ENCODE results near the gene RANBP2. TPM values are rescaled to one million over a fixed set of nuclear protein-coding genes. Genes with fewer than 3 reads are reported as not detected.
"Not testable (repeated sequence)": the region's sequence is repeated elsewhere in the genome, so short reads cannot be mapped to it uniquely, and the experiment has no call there.

Gene RANBP2
- total RNA-seq, 1 experiment from 2014 or later: 120 TPM

DNA sequence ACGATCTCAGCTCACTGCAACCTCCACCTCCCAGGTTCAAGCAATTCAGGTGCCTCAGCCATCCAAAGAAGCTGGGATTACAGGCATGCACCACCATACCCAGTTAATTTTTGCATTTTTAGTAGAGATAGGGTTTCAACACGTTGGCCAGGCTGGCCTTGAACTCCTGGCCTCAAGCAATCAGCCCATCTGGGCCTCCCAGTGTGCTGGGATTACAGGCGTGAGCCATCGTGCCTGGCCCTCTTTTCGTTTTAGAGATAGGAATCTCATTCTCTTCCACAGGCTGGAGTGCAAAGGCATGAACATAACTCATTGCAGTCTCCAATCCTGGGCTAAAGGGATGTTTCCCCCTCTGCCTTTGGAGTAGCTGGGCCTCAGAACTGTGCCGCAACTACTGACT, 2.3 kb upstream of the RANBP2 start:
- not testable (repeated sequence) for H3K9me3 ChIP-seq (replicated peaks); H3K36me3 ChIP-seq; H3K4me3 ChIP-seq; H3K4me1 ChIP-seq; H3K27me3 ChIP-seq; DNase-seq; H3K27ac ChIP-seq

- not testable (repeated sequence) for H3K4me3 ChIP-seq
Measured at GRCh38 chr2:108726048-108726447, 6.8 kb downstream of the RANBP2 start.

DNA sequence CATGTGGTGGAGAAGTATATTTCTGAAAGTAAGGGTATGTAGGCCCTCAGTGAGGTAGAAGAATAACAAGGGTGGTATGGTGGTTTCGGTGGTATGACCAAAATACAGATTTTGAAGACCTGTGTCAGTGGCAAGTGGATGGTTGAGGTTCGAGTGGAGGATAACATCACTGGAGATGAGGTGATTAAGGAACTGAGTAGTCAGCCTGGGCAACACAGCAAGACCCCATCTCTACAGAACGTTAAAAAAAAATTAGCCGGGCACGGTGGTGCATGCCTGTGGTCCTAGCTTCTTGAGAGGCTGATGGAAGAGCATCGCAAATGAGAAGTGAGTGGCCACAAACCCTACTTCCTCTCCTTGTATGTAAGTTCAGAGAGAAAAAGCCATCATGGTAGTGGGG, 15.4 kb downstream of the RANBP2 start:
- H3K4me3 ChIP-seq; H3K36me3 ChIP-seq; H3K27ac ChIP-seq; H3K9me3 ChIP-seq (replicated peaks); H3K27me3 ChIP-seq; H3K4me1 ChIP-seq; DNase-seq: not testable (repeated sequence)

More at GRCh38 chr2:108726048-108726447, 6.8 kb downstream of the RANBP2 start:
- H3K9me3 ChIP-seq (replicated peaks); H3K4me1 ChIP-seq; H3K27ac ChIP-seq; H3K27me3 ChIP-seq; DNase-seq; H3K36me3 ChIP-seq: not testable (repeated sequence)

GRCh38 chr2:108757973-108758372, 38.7 kb downstream of the RANBP2 start:
- DNase-seq; H3K4me1 ChIP-seq; H3K9me3 ChIP-seq (replicated peaks); H3K27ac ChIP-seq; H3K27me3 ChIP-seq; H3K36me3 ChIP-seq; H3K4me3 ChIP-seq: not testable (repeated sequence)

DNA sequence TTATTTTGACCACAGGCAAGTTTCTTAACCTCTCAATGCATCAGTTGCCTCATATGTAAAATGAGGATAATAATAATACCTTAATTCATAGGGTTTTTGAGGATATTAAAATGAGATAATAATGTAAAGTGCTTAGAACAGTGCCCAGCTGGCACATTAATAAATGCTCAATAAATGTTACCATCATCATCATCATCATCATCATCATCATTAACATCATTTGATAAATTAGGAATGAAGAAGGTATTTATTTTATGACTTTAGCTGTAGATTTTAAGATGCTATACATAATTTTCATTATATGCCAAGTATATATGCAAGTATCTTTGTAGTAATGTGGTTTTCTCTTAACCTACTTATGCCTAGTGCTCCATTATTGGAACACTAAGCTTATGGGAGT, 43.3 kb downstream of the RANBP2 start:
- H3K27ac ChIP-seq; H3K9me3 ChIP-seq (replicated peaks); H3K4me3 ChIP-seq; H3K27me3 ChIP-seq; H3K4me1 ChIP-seq; DNase-seq: not testable (repeated sequence)
- H3K36me3 ChIP-seq: peaks cover 32% of the 10 kb centered on the region

DNA sequence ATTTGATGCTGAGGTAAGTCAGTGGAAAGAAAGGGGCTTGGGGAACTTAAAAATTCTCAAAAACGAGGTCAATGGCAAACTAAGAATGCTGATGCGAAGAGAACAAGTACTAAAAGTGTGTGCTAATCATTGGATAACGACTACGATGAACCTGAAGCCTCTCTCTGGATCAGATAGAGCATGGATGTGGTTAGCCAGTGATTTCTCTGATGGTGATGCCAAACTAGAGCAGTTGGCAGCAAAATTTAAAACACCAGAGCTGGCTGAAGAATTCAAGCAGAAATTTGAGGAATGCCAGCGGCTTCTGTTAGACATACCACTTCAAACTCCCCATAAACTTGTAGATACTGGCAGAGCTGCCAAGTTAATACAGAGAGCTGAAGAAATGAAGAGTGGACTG, 47.4 kb downstream of the RANBP2 start:
- H3K27me3 ChIP-seq; H3K4me1 ChIP-seq; H3K4me3 ChIP-seq; DNase-seq; H3K27ac ChIP-seq; H3K9me3 ChIP-seq (replicated peaks): not testable (repeated sequence)
- H3K36me3 ChIP-seq: peaks cover 51% of the 10 kb centered on the region

DNA sequence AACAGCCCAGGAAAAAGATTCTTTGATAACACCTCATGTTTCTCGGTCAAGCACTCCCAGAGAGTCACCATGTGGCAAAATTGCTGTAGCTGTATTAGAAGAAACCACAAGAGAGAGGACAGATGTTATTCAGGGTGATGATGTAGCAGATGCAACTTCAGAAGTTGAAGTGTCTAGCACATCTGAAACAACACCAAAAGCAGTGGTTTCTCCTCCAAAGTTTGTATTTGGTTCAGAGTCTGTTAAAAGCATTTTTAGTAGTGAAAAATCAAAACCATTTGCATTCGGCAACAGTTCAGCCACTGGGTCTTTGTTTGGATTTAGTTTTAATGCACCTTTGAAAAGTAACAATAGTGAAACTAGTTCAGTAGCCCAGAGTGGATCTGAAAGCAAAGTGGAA, 48.6 kb downstream of the RANBP2 start:
- not testable (repeated sequence) for H3K4me3 ChIP-seq; H3K4me1 ChIP-seq; H3K9me3 ChIP-seq (replicated peaks); H3K27ac ChIP-seq; H3K27me3 ChIP-seq; DNase-seq
- peaks cover 59% of the 10 kb centered on the region for H3K36me3 ChIP-seq

DNA sequence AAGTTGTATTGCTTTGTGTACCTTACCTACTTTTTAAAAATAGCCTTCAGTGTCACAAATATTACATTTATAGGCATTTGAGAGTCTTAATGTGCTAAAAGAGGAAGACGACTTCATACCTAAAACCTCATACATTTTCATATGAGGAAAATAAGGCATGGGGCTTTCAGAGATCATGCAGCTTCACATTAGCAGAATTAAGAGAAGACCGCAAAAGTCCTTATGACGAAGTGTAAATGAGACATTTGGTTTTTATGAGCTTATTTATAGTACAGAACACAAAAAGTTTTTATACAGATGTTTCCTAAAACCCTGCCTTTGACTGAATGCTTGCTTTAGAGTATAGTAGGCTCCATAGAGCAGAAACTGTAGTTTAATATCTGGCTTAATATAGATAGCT, 57.2 kb downstream of the RANBP2 start:
- Histone ChIP-seq H3K27ac (no peak overlapping the region), H3K4me3 (no peak overlapping the region), H3K4me1 (no peaks in the 10 kb centered on the region), H3K36me3 (peaks cover 84% of the 10 kb centered on the region), H3K9me3 (replicated peaks) (no peaks in the 10 kb centered on the region), H3K27me3 (no peaks in the 10 kb centered on the region)
- no peak for DNase-seq

DNA sequence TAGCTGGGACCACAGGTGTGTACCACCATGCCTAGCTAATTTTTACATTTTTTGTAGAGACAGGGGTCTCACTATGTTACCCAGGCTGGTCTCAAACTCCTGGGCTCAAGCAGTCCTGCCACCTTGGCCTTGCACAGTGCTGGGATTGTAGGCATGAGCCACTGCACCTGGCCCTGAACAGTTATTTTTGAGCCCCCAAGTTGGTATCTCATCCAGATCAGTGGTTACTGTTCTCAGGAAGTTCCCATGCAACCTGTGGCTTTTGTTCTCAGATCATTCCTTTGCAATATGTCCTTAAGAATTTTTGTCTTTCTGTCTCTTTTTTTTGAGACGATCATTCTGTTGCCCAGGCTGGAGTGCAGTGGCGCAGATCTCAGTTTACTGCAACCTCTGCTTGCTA, 59.6 kb downstream of the RANBP2 start:
- DNase-seq: no peak
- Histone ChIP-seq H3K36me3 (peaks cover 78% of the 10 kb centered on the region), H3K27me3 (no peaks in the 10 kb centered on the region)

GRCh38 chr2:108786008-108786353, 66.7 kb downstream of the RANBP2 start:
- Histone ChIP-seq H3K4me1 (no peaks in the 10 kb centered on the region; the same call in 1 of the 2 replicates), H3K9me3 (replicated peaks) (no peaks in the 10 kb centered on the region), H3K36me3 (peaks cover 56% of the 10 kb centered on the region), H3K27me3 (no peaks in the 10 kb centered on the region), H3K4me3 (peak overlapping the region; percentile 80), H3K27ac (peak overlapping the region; percentile 57; the same call in 1 of the 2 replicates)
- no peak for DNase-seq

More for the DNA sequence above, 59.6 kb downstream of the RANBP2 start:
- H3K27ac ChIP-seq: no peak overlapping the region
- no peaks in the 10 kb centered on the region for H3K4me1 ChIP-seq
- H3K9me3 ChIP-seq (replicated peaks): no peaks in the 10 kb centered on the region
- H3K4me3 ChIP-seq: no peak overlapping the region

DNA sequence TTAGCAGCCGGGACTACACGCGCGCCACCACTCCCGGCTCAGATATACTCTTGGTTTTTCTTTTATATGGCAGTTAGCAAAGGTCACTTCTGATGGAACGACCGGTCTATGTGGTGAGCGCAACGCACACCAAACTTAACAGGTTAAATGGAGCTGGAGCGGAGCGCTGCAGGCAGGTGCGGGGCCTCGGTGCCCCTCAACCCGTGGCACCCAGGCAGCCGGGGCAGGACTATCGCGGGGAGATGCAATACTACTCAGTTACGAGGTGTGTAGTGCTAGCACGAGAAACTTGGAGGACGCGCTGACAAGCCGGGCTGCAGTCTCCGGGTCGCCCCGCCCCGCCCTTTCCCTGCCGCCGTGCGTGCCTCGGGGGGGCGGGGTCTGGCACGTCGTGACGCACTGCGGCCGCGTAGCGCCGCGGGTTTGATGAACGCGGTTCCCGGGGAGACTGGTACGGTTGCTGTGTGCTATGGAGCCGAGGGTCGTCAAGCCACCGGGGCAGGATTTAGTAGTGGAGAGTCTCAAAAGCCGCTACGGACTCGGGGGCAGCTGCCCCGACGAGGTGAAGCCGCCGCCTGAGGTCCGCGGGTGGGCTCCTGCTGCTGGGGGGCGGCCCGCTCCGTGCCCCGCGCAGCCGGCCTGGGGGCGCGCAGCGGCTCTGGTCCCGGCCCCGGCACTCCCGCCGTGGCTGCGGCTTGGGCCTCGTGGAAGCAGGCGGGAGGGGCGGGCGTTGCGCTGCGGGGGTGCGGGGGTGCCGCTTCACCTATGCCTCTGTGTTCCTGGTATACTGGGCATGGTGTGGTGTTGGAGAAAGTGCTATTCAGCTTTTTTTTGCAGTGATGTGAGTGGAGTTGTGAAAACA, 67.3 kb downstream of the RANBP2 start, which contains the start of gene CCDC138:
Gene CCDC138, plus strand, starts transcription at position 418 of the 862 bp plus-strand sequence. Its CDS starts 52 bp downstream, at position 470.
- H3K9me3 ChIP-seq (replicated peaks): no peaks in the 10 kb centered on the region
- H3K27ac ChIP-seq: peak within 1 kb of the TSS; percentile 57
- H3K27me3 ChIP-seq: no peaks in the 10 kb centered on the region
- peak; percentile 93 to 95 for DNase-seq
- no peaks in the 10 kb centered on the region; the same call in 1 of the 2 replicates for H3K4me1 ChIP-seq
- peak within 1 kb of the TSS; percentile 80 for H3K4me3 ChIP-seq
- H3K36me3 ChIP-seq: peaks cover 56% of the 10 kb centered on the region

DNA sequence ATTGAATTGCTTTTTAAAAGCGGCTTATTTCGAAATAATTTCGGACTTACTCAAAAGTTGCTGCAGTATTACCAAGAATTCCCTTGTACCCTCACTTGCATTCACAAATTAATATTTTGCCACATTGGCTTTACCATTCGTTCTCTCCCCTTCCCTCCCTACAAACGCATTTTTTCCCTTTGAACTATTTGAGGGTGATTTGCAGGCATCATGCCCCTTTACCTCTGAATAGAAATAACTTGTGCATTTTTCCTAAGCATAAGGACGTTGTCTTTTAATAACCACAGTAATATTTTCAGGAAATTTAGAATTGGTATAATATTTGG, 67.9 kb downstream of the RANBP2 start:
- H3K27me3 ChIP-seq: no peaks in the 10 kb centered on the region
- H3K4me1 ChIP-seq: no peaks in the 10 kb centered on the region; the same call in 1 of the 2 replicates
- peaks cover 59% of the 10 kb centered on the region for H3K36me3 ChIP-seq
- H3K9me3 ChIP-seq (replicated peaks): no peaks in the 10 kb centered on the region
- DNase-seq: no peak
- peak overlapping the region; percentile 80 for H3K4me3 ChIP-seq
- peak overlapping the region; percentile 57; the same call in 1 of the 2 replicates for H3K27ac ChIP-seq

DNA sequence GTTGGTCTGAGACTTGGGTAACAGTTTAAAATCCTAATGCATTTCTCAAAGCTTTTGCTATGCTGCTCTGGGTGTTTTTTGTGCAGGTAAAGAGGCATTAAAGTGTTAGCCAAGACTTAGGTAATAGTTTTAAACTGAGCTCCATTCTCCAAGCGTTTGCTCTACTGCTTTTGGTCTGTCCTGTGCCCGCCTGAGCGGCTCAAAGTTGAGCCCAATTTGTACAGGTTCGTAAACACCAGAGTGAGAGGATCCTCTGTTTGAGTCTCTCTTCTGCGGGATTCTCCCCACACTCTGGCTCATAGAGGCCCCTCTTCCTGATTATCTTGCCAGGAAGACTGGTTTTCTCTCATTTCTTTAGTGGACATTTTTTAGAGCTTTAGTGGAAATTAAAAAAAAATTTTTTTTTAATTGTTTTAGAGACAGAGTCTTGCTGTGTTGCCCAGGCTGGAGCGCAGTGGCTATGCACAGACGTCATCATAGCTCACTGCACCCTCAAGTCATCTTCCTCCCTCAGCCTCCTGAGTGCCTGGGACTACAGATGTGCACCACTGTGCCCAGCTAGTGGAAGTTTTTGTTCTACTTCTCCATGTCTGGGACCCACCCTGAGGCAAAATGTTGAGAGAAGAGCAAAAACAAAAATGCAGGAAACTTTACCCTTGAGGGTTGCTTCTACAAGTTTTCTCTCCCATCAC, 83.9 kb downstream of the RANBP2 start:
- H3K4me3 ChIP-seq: no peak overlapping the region
- H3K27ac ChIP-seq: no peak overlapping the region
- H3K36me3 ChIP-seq: peaks cover 75% of the 10 kb centered on the region
- H3K27me3 ChIP-seq: no peaks in the 10 kb centered on the region
- no peak for DNase-seq
- H3K4me1 ChIP-seq: no peaks in the 10 kb centered on the region
- H3K9me3 ChIP-seq (replicated peaks): no peaks in the 10 kb centered on the region

GRCh38 chr2:108805032-108805431, 85.8 kb downstream of the RANBP2 start:
- Histone ChIP-seq H3K4me3 (no peak overlapping the region), H3K27ac (no peak overlapping the region), H3K9me3 (replicated peaks) (peaks cover 6% of the 10 kb centered on the region; the same call in 1 of the 2 replicates), H3K4me1 (no peaks in the 10 kb centered on the region), H3K27me3 (no peaks in the 10 kb centered on the region), H3K36me3 (peaks cover 71% of the 10 kb centered on the region)
- DNase-seq: no peak

- DNase-seq: peak in 1 of 2 experiments; percentile 47
- Histone ChIP-seq H3K4me3 (no peak overlapping the region), H3K9me3 (replicated peaks) (peaks cover 6% of the 10 kb centered on the region; the same call in 1 of the 2 replicates), H3K27ac (no peak overlapping the region), H3K4me1 (no peaks in the 10 kb centered on the region), H3K36me3 (peaks cover 67% of the 10 kb centered on the region), H3K27me3 (no peaks in the 10 kb centered on the region)
Measured at GRCh38 chr2:108805782-108806181, 86.5 kb downstream of the RANBP2 start.

Data from SJCRH30 (cell line).